ENCODE data around the gene POLR2E. TPM values are rescaled to one million over a fixed set of nuclear protein-coding genes. Genes with fewer than 3 reads are reported as not detected.
A peak's percentile ranks its signal among the peaks of the same experiment; 100 is the strongest.

Gene POLR2E
- total and polyA plus RNA-seq, 10 of the 15 experiments (the other 5 are each of a cell fraction or from before 2014, with no cell fraction given), result 4.0 to 487 (median 200) TPM

DNA sequence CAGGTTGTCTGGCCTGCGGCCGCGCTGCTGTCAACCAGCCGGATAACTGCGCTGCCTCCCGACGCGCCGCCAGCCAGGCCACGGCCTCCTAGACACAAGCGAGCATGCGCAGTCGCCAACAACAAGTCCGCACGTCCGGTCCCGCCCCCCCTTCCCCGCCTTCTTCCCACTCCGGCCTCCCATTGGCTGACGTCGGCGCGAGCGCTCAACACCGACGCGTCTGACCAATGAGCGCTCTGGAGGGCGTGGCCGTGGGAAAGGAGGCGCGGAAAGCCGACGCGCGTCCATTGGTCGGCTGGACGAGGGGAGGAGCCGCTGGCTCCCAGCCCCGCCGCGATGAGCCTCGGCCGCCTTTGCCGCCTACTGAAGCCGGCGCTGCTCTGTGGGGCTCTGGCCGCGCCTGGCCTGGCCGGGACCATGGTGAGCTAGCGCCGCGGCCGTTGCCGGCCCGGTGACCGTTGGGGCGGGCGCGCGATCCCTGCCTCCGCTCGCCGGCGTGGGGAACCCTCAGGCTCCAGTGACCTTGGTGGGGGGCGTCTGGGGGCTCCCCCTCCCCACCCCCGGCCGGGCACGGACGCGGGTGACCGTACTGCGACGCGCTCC is 8.6 kb upstream of the POLR2E start, which contains the start of gene GPX4 (continued):
- no peak for TF ChIP-seq NBN (IDR thresholded peaks at IDR 0.05)
- TF ChIP-seq NR2F1 (conservative IDR thresholded peaks at IDR 0.05), result 0 out of 2 replicates have a peak, but pooled peaks have one; percentile 38
- TF ChIP-seq MEF2B (IDR thresholded peaks at IDR 0.05; ENCODE audit: partially characterized antibody, poor library complexity, severe bottlenecking), result no peak
- no peak for TF ChIP-seq YBX1 (IDR thresholded peaks at IDR 0.05)
- TF ChIP-seq, protein P1, sequence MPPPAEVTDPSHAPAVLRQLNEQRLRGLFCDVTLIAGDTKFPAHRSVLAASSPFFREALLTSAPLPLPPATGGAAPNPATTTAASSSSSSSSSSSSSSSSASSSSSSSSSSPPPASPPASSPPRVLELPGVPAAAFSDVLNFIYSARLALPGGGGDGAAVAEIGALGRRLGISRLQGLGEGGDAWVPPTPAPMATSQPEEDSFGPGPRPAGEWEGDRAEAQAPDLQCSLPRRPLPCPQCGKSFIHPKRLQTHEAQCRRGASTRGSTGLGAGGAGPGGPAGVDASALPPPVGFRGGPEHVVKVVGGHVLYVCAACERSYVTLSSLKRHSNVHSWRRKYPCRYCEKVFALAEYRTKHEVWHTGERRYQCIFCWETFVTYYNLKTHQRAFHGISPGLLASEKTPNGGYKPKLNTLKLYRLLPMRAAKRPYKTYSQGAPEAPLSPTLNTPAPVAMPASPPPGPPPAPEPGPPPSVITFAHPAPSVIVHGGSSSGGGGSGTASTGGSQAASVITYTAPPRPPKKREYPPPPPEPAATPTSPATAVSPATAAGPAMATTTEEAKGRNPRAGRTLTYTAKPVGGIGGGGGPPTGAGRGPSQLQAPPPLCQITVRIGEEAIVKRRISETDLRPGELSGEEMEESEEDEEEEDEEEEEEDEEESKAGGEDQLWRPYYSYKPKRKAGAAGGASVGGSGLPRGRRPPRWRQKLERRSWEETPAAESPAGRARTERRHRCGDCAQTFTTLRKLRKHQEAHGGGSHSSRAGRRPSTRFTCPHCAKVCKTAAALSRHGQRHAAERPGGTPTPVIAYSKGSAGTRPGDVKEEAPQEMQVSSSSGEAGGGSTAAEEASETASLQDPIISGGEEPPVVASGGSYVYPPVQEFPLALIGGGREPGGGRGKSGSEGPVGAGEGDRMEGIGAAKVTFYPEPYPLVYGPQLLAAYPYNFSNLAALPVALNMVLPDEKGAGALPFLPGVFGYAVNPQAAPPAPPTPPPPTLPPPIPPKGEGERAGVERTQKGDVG (CRISPR knock-in tag; IDR thresholded peaks at IDR 0.05), result no peak
- TF ChIP-seq ETV6 (conservative IDR thresholded peaks at IDR 0.05 in 1 of 2, IDR thresholded peaks at IDR 0.05 in 1 of 2; ENCODE audit: borderline replicate concordance in 1 of 2, low read depth in 1 of 2), result no peak
- TF ChIP-seq BHLHE40 (IDR thresholded peaks at IDR 0.05; ENCODE audit: borderline replicate concordance in 1 of 2, low read depth in 2 of 2, low read length in 1 of 2), result no peak
- TF ChIP-seq MYB (IDR thresholded peaks at IDR 0.05; ENCODE audit: borderline replicate concordance, low read depth, low read length), result no peak
- TF ChIP-seq, protein P2, sequence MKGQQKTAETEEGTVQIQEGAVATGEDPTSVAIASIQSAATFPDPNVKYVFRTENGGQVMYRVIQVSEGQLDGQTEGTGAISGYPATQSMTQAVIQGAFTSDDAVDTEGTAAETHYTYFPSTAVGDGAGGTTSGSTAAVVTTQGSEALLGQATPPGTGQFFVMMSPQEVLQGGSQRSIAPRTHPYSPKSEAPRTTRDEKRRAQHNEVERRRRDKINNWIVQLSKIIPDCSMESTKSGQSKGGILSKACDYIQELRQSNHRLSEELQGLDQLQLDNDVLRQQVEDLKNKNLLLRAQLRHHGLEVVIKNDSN (IDR thresholded peaks at IDR 0.05; ENCODE audit: borderline replicate concordance, extremely low read length, insufficient read depth, low read depth, low read length), result peak; percentile 13
- no peak for TF ChIP-seq ZNF622 (IDR thresholded peaks at IDR 0.05)
- no peak for TF ChIP-seq EED (IDR thresholded peaks at IDR 0.05; ENCODE audit: low read depth)
- TF ChIP-seq, protein P3, sequence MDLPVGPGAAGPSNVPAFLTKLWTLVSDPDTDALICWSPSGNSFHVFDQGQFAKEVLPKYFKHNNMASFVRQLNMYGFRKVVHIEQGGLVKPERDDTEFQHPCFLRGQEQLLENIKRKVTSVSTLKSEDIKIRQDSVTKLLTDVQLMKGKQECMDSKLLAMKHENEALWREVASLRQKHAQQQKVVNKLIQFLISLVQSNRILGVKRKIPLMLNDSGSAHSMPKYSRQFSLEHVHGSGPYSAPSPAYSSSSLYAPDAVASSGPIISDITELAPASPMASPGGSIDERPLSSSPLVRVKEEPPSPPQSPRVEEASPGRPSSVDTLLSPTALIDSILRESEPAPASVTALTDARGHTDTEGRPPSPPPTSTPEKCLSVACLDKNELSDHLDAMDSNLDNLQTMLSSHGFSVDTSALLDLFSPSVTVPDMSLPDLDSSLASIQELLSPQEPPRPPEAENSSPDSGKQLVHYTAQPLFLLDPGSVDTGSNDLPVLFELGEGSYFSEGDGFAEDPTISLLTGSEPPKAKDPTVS (IDR thresholded peaks at IDR 0.05; ENCODE audit: low read depth, low read length), result no peak
- TF ChIP-seq ATF7 (IDR thresholded peaks at IDR 0.05; ENCODE audit: low read depth), result no peak
- TF ChIP-seq, protein P4, sequence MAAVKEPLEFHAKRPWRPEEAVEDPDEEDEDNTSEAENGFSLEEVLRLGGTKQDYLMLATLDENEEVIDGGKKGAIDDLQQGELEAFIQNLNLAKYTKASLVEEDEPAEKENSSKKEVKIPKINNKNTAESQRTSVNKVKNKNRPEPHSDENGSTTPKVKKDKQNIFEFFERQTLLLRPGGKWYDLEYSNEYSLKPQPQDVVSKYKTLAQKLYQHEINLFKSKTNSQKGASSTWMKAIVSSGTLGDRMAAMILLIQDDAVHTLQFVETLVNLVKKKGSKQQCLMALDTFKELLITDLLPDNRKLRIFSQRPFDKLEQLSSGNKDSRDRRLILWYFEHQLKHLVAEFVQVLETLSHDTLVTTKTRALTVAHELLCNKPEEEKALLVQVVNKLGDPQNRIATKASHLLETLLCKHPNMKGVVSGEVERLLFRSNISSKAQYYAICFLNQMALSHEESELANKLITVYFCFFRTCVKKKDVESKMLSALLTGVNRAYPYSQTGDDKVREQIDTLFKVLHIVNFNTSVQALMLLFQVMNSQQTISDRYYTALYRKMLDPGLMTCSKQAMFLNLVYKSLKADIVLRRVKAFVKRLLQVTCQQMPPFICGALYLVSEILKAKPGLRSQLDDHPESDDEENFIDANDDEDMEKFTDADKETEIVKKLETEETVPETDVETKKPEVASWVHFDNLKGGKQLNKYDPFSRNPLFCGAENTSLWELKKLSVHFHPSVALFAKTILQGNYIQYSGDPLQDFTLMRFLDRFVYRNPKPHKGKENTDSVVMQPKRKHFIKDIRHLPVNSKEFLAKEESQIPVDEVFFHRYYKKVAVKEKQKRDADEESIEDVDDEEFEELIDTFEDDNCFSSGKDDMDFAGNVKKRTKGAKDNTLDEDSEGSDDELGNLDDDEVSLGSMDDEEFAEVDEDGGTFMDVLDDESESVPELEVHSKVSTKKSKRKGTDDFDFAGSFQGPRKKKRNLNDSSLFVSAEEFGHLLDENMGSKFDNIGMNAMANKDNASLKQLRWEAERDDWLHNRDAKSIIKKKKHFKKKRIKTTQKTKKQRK (IDR thresholded peaks at IDR 0.05; ENCODE audit: low read depth, low read length), result no peak
- TF ChIP-seq KLF5 (IDR thresholded peaks at IDR 0.05; ENCODE audit: partially characterized antibody), result peak; percentile 75
- no peak for TF ChIP-seq JUND (IDR thresholded peaks at IDR 0.05; ENCODE audit: low read depth, low read length)
- no peak for TF ChIP-seq BRCA1 (IDR thresholded peaks at IDR 0.05; ENCODE audit: low read depth, low read length)
- TF ChIP-seq IRF4 (IDR thresholded peaks at IDR 0.05; ENCODE audit: low read depth, low read length), result no peak

All from GM12878 (cell line).